Uterus (tissue), 4 donors: ENCODE results near the gene TOMM70. TPM values are rescaled to one million over a fixed set of nuclear protein-coding genes. Genes with fewer than 3 reads are reported as not detected.
"Not testable (repeated sequence)": the region's sequence is repeated elsewhere in the genome, so short reads cannot be mapped to it uniquely, and the experiment has no call there.

Source experiments
- DNase-seq, 2 donors: peaks; one replicate each; pipeline ENCODE4 v3.0.0-alpha.2; 2019 to 2020
- H3K27ac ChIP-seq, 2 donors: fragments of 200-600 bp; sonication (generic); 1 replicate in 1 of 2; 2 replicates in 1 of 2; pipeline ENCODE4 v1.5.1; 2016 to 2018
- H3K27me3 ChIP-seq, 2 donors: fragments of 200-600 bp; sonication (generic); one replicate each; pipeline ENCODE4 v1.5.1; 2018 to 2019; ENCODE audit warnings: control low read depth in 1 of 2
- H3K36me3 ChIP-seq, 2 donors: fragments of 200-600 bp; sonication (generic); one replicate each; pipeline ENCODE4 v1.5.1; 2019; ENCODE audit warnings: control low read depth in 1 of 2
- H3K4me1 ChIP-seq, 2 donors: fragments of 200-600 bp; sonication (generic); one replicate each; pipeline ENCODE4 v1.5.1; 2018 to 2019; ENCODE audit warnings: control low read depth in 1 of 2
- H3K4me3 ChIP-seq, 2 donors: fragments of 200-600 bp; sonication (generic); 1 replicate in 1 of 2; 2 replicates in 1 of 2; pipeline ENCODE4 v1.5.1; 2018 to 2019; ENCODE audit warnings: mild to moderate bottlenecking in 1 of 2
- H3K9me3 ChIP-seq, 2 donors: fragments of 200-600 bp; sonication (generic); one replicate each; pipeline ENCODE4 v1.5.1; 2019; ENCODE audit warnings: control low read depth in 1 of 2
- POLR2A ChIP-seq, 2 donors: fragments of 450-650 bp; IDR thresholded peaks; one replicate each; pipeline ENCODE4 v1.6.1; 2016; ENCODE audit warnings: antibody characterized with exemption in 2 of 2, mild to moderate bottlenecking in 1 of 2, moderate library complexity in 1 of 2
- intact Hi-C: fragments of 100-400 bp; cut with DNase I; formaldehyde crosslinking; loops from one replicate; pipeline ENCODE4 v1.15.1; 2023; ENCODE audit warnings: low total_unique reads
- total RNA-seq, 4 donors: library from RNA; depleted of rRNA in 3 of 4; stranded (reverse); fragments of >200 nt in 3 of 4; gene quantifications; one replicate each; pipeline versions ENCODE4 v1.1.0 to v1.2.4, GENCODE V29; 2014 to 2023
- TF ChIP-seq, protein P1 (sequence below), 4 experiments: fragments of 200-600 bp in 2 of 4; fragments of 450-650 bp in 2 of 4; sonication (generic) in 2 of 4; IDR thresholded peaks; one replicate each; pipeline ENCODE4 v1.5.1; 2016 to 2019; ENCODE audit warnings: antibody characterized with exemption in 4 of 4, mild to moderate bottlenecking in 2 of 4, moderate library complexity in 1 of 4
- donor health status: DM: yes; HTN: yes; CAD: no.

Gene TOMM70
- total RNA-seq, 4 donors from 2014 or later, result 16.8 to 86.1 (median 35.9) TPM

DNA sequence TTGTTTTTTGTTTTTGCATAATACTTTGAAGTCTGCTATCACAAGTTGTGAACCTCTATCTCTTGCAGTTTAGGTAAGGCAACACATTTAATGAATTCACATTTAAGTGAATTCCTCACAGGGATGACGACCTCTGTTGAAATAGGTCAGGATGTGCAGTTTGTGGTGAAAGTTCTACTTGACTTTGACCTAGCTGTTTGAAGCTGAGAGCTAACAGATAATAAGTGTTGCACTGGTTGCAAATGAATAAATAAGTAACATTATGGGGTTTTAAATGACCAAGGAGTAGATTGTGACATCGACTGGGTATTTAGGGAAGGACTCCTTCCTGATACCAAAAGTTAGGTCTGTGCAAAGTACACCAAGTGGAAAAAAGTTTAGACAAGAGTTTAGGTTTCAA, 42.5 kb downstream of the TOMM70 start:
- no peaks in the 10 kb centered on the region for H3K36me3 ChIP-seq
- no peak overlapping the region for H3K4me3 ChIP-seq
- H3K4me1 ChIP-seq, result no peaks in the 10 kb centered on the region
- no peaks in the 10 kb centered on the region for H3K9me3 ChIP-seq
- H3K27me3 ChIP-seq, result no peaks in the 10 kb centered on the region
- no peak for TF ChIP-seq POLR2A (IDR thresholded peaks at IDR 0.05)
- TF ChIP-seq, protein P1, sequence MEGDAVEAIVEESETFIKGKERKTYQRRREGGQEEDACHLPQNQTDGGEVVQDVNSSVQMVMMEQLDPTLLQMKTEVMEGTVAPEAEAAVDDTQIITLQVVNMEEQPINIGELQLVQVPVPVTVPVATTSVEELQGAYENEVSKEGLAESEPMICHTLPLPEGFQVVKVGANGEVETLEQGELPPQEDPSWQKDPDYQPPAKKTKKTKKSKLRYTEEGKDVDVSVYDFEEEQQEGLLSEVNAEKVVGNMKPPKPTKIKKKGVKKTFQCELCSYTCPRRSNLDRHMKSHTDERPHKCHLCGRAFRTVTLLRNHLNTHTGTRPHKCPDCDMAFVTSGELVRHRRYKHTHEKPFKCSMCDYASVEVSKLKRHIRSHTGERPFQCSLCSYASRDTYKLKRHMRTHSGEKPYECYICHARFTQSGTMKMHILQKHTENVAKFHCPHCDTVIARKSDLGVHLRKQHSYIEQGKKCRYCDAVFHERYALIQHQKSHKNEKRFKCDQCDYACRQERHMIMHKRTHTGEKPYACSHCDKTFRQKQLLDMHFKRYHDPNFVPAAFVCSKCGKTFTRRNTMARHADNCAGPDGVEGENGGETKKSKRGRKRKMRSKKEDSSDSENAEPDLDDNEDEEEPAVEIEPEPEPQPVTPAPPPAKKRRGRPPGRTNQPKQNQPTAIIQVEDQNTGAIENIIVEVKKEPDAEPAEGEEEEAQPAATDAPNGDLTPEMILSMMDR (IDR thresholded peaks at IDR 0.05), result no peak
- DNase-seq, result no peak
- no peak overlapping the region for H3K27ac ChIP-seq
- intact Hi-C loops, result no loop called here

DNA sequence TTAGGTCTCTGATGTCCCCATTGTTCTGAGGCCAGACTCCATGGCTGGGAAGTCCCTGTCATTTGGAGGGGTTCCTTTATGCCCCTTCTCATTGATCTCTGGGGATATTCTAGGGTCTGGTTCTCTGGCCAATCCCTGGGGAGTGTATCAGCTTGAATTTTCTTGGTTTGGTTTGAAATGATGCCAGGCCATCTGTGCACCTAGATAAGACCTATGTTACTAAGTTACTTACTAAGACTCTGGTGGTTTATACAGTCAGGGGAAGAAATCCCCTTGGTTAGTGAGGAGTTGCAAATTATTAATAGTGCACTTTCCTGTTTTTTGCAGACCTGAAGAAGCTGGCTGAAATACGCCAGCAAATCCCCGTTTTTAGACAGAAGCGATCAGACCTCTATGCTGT, 46.0 kb downstream of the TOMM70 start:
- no peaks in the 10 kb centered on the region for H3K27me3 ChIP-seq
- no peak overlapping the region for H3K27ac ChIP-seq
- no peaks in the 10 kb centered on the region for H3K9me3 ChIP-seq
- H3K4me3 ChIP-seq, result no peak overlapping the region
- no peaks in the 10 kb centered on the region for H3K36me3 ChIP-seq
- intact Hi-C loops, result no loop called here
- TF ChIP-seq, protein P1 (IDR thresholded peaks at IDR 0.05), result no peak
- no peak for TF ChIP-seq POLR2A (IDR thresholded peaks at IDR 0.05)
- H3K4me1 ChIP-seq, result no peaks in the 10 kb centered on the region
- DNase-seq, result no peak

DNA sequence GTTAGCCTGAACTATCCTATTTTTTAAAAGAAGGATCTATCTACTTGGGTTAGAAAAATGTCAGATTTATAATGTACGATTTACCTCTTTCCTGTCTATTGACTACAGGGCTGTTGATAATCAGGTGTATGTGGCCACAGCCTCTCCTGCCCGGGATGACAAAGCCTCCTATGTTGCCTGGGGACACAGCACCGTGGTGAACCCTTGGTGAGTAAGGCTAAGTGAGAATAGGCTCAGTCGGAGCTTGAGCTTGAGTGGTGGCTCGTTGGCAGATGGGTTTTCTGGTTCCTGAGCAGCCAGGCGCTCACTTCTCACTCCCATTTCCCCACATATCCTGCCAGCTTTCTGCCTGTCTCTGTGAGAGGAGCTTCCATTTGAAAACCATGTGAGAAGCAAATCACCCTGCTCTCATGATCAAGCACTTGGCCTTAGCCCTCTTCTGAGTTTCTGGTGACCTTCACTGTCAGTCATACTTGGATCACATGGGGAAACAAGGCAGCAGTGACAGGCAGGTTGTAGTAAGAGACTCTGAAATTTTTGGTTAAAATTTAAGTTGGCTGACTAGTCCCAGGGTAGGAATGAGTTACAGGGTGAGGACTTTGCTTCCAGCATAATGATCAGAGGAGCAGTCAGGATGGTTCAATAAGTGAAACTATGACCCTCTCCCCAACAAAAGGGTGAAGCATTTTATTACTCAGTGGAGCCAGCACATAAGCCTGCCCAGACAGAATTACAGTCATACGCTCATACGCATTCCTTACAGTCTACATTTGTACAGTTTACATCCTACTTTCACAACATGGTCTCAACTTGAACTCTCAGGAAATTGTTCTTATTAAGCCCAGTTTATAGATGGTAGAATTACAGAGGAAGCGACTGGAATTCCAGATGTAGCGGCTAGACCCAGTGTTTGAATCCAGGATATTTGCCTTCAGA, 48.3 kb downstream of the TOMM70 start:
- Histone ChIP-seq H3K4me1 (no peaks in the 10 kb centered on the region), H3K27ac (no peak overlapping the region), H3K9me3 (no peaks in the 10 kb centered on the region), H3K4me3 (no peak overlapping the region), H3K27me3 (no peaks in the 10 kb centered on the region), H3K36me3 (no peaks in the 10 kb centered on the region)
- no peak for DNase-seq
- intact Hi-C loops, result no loop called here
- TF ChIP-seq, protein P1 (IDR thresholded peaks at IDR 0.05), result no peak

DNA sequence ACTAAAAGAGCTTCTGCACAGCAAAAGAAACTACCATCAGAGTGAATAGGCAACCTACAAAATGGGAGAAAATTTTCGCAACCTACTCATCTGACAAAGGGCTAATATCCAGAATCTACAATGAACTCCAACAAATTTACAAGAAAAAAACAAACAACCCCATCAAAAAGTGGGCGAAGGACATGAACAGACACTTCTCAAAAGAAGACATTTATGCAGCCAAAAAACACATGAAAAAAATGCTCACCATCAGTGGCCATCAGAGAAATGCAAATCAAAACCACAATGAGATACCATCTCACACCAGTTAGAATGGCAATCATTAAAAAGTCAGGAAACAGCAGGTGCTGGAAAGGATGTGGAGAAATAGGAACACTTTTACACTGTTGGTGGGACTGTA, 49.1 kb downstream of the TOMM70 start:
- DNase-seq, H3K9me3 ChIP-seq, intact Hi-C loops, H3K36me3 ChIP-seq, H3K27ac ChIP-seq, H3K4me3 ChIP-seq, H3K27me3 ChIP-seq, H3K4me1 ChIP-seq: not testable (repeated sequence)

DNA sequence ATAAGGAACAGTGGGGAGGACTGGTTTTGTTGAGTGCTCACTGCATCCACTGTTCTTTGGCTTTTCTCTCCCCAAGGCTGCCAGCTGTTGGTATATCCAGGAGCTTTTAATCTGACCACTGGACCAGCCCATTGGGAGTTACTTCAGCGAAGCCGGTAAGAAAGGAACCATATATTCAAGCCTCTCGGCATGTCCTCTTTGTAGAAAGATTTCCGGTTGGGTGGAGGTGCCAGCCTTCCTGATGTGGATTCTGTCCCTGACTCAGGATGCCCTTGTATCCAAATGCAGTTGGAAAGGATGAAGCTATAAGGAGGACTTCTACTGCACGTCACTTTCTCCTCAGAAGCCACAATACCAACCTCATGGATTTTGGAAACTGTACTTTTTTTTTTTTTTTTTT, 52.2 kb downstream of the TOMM70 start:
- Histone ChIP-seq H3K4me1 (no peaks in the 10 kb centered on the region), H3K9me3 (no peaks in the 10 kb centered on the region), H3K27me3 (no peaks in the 10 kb centered on the region), H3K4me3 (no peak overlapping the region), H3K27ac (no peak overlapping the region), H3K36me3 (no peaks in the 10 kb centered on the region)
- DNase-seq, result no peak
- TF ChIP-seq POLR2A (IDR thresholded peaks at IDR 0.05), result no peak
- TF ChIP-seq, protein P1 (IDR thresholded peaks at IDR 0.05), result no peak
- intact Hi-C loops, result no loop called here
